Bronchial smooth muscle cell (primary cell): Measurements from ENCODE around the gene UCN. TPM values are rescaled to one million over a fixed set of nuclear protein-coding genes. Genes with fewer than 3 reads are reported as not detected.

ENCODE experiments used
- total RNA-seq: library from RNA; depleted of rRNA; stranded (reverse); fragments of >200 nt; gene quantifications from 2 replicates; pipeline ENCODE4 v1.2.1, GENCODE V29; 2014

Gene UCN
- total RNA-seq: 0.16 and 0.26 TPM in 2 replicates

GRCh38 chr2:27308359-27308881 is at the start of gene UCN:
Gene UCN, minus strand, starts transcription at chr2:27308445. Its CDS starts 550 bp downstream, at chr2:27307895.

DNA sequence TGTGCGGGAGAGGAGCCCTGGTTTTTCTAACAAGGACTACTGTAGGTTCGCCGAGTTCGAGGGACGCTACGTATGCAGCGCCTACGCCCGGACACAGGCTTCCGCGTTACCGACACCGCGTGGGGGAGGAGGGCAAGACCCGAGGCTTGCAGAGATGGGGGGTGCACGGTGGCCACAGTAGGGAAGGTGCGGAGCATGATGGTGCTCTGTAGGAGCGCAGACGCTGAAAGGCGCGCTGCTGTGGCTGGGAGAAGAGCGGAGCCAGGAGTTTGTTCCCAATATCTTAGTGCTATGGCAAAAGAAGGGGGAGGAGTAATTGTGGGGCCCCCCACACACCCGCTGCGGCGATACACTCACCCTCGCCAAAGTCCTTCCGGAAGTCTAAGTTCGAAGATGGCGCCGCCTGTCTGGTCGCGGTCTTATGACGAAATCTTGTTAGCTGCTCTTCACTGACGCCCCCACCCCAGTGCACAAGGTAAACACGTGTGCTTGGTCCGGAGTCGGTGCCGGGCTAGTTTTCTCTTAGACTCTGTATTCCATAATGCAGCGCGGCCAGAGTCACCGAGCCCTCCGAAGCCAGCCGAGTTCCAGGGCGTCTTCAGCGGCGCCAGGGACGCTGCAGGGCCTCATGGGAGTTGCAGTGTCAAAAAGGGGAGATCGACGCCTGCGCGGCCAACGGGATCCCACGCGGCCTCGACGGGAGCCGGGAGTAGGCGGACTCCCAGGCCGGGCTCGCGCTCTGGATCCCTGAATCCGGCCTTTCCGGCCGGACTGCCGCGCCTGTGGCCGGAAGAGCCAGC is 48.3 kb upstream of the UCN start, which contains the start of gene GTF3C2:
Gene GTF3C2 (minus strand): TSS at position 383 of the 800 bp plus-strand sequence. CDS start 13,210 bp downstream, outside the sequence.

DNA sequence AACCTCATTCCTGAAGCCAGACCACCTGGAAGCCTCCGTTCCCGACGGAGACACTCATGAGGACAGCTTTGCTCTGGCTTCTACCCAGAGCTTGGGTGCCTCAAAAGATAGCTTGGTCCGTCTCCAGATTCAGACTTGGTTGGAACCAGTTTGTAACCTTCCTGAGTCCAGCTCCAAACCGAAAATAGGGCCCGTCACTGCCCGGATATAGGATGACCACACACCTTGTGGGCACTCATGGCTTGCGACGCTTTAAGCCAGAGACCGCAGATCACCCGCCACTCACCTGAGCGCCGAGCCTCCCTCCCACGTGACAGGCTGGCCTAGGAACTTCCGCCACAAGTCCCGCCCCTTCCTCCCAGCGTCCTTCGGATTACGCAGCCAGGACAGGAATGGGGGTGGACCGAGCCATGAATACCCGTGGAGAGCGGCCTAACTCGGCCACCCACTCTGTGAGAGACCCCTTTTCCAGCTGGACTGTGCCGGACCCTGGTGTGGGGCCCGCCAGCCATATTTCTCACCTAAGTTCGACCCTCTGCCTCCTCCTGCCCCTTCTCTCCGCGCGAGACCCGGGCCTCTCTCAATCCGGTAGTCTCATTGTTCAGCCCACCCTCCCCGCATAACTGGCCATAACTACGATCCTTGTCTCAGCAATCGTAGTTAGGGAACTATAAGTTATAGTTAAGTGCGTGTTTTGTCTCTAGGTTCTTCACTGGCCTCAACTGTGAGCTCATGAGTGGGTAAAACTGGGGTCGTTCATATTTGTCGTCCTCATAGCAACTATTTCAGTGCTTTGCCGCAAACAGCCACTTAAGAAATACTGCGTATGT is 14.7 kb upstream of the UCN start, which contains the start of gene MPV17:
Gene MPV17 (minus strand): TSS at position 332 of the 830 bp plus-strand sequence. CDS start 580 bp downstream, outside the sequence.

GRCh38 chr2:27281855-27282559 is 26.2 kb downstream of the UCN start, which contains the start of gene TRIM54:
Gene TRIM54, plus strand, starts transcription at chr2:27282429. Its CDS starts 303 bp downstream, at chr2:27282732.

GRCh38 chr2:27275211-27276150 is 32.8 kb downstream of the UCN start, which contains the start of gene DNAJC5G:
Gene DNAJC5G, plus strand, starts transcription at chr2:27275433. Its CDS starts 1,296 bp downstream, at chr2:27276729.

DNA sequence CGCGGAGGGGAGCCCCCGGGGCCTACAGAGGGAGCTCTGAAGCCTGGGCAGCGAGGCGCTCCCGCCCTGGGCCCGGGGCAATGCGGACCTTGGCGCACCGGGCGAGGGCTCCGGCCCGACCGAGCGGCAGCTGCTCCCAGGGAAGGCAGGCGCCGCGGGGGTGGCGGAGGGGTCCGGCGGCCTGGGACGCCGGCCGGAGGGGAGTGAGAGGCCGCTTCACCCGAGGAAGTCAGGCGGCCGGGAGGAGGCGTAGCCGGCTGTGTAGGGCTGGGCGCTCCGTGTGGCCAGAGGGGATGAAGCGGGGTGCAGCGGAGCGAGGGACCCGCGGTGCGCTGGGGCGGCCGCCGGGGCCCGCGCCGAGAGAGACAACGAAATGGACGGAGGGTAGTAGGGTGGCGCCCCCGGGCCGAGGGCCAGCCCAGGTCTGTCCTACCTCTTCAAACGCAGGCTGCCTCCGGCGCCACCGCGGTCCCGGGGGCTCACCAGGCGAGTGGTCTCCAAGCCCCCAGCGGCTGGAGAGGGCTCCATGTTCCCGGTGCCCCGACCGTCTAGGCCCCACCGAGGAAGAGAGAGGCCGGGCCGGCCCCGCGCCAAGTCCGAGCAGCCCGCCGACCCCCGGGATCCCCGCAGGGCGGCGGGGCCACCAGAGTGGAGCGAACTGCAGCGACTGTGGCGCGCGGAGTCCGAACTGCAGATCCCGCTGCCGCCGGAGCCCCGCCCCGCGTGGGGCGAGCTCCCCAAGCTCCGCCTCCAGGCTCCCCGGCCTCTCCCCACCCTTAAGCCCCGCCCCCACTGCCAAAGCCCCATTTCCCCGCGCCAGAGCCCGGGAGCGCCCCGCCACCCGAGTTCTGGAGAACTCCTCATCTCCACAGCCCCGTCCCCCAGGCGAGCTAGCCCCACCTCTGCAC is 45.6 kb downstream of the UCN start, which contains the start of gene SLC30A3:
Gene SLC30A3 (minus strand): TSS at position 669 of the 908 bp plus-strand sequence. CDS start 141 bp downstream, at position 528.

Other genes with a start within 250 kb of the UCN start
- 622 and 1,171 TPM in 2 replicates for gene OST4, start 236.8 kb downstream of the UCN start, total RNA-seq
- 257 and 364 TPM in 2 replicates for gene EMILIN1, start 229.8 kb downstream of the UCN start, total RNA-seq
- 0.32 and 1.3 TPM in 2 replicates for gene KHK, start 221.7 kb downstream of the UCN start, total RNA-seq
- 0.69 and 0.79 TPM in 2 replicates for gene CGREF1, start 189.3 kb downstream of the UCN start, total RNA-seq
- 0.16 TPM in 1 of 2 replicates, not detected in the other for gene ABHD1, start 184.6 kb downstream of the UCN start, total RNA-seq
- 40.7 TPM in 2 replicates for gene PREB, start 173.8 kb downstream of the UCN start, total RNA-seq
- gene PRR30, start 169.0 kb downstream of the UCN start, total RNA-seq: not detected in 2 replicates
- not detected in 2 replicates for gene TCF23, start 159.4 kb downstream of the UCN start, total RNA-seq
- 241 and 261 TPM in 2 replicates for gene ATRAID, start 96.4 kb downstream of the UCN start, total RNA-seq
- 6.6 and 9.1 TPM in 2 replicates for gene SLC5A6, start 96.2 kb downstream of the UCN start, total RNA-seq
- 21.9 and 22.9 TPM in 2 replicates for gene CAD, start 91.1 kb downstream of the UCN start, total RNA-seq
- gene SLC30A3, start 45.4 kb downstream of the UCN start, total RNA-seq: not detected in 2 replicates
- not detected in 2 replicates for gene DNAJC5G, start 33.0 kb downstream of the UCN start, total RNA-seq
- gene TRIM54, start 26.0 kb downstream of the UCN start, total RNA-seq: 0.09 TPM in 1 of 2 replicates, not detected in the other
- 73.6 and 79.1 TPM in 2 replicates for gene MPV17, start 14.7 kb upstream of the UCN start, total RNA-seq
- gene GTF3C2, start 48.3 kb upstream of the UCN start, total RNA-seq: 13.7 and 23.5 TPM in 2 replicates
- 29.3 and 31.5 TPM in 2 replicates for gene EIF2B4, start 61.9 kb upstream of the UCN start, total RNA-seq
- gene SNX17, start 62.2 kb upstream of the UCN start, total RNA-seq: 121 and 127 TPM in 2 replicates
- gene ZNF513, start 72.3 kb upstream of the UCN start, total RNA-seq: 5.3 and 6.6 TPM in 2 replicates
- gene PPM1G, start 101.1 kb upstream of the UCN start, total RNA-seq: 80.7 and 83.5 TPM in 2 replicates
- gene NRBP1, start 120.2 kb upstream of the UCN start, total RNA-seq: 90.0 and 94.5 TPM in 2 replicates
- gene KRTCAP3, start 133.9 kb upstream of the UCN start, total RNA-seq: 0.26 and 0.47 TPM in 2 replicates
- 32.3 and 51.1 TPM in 2 replicates for gene IFT172, start 181.3 kb upstream of the UCN start, total RNA-seq
- 15.2 and 19.4 TPM in 2 replicates for gene FNDC4, start 186.8 kb upstream of the UCN start, total RNA-seq
- gene GCKR, start 188.4 kb upstream of the UCN start, total RNA-seq: 0.16 TPM in 1 of 2 replicates, not detected in the other